NCI-H1930 (cell line): ENCODE measurements around the gene CAT.

Experiments used
- DNase-seq, 2 experiments: peaks; one replicate each; lab custom pipeline; 2025; lab: John Stamatoyannopoulos, UW

The CAT gene

GRCh38 chr11:34459507-34460162 lies 20.9 kb downstream of the CAT start:
- no peak for DNase-seq

DNA sequence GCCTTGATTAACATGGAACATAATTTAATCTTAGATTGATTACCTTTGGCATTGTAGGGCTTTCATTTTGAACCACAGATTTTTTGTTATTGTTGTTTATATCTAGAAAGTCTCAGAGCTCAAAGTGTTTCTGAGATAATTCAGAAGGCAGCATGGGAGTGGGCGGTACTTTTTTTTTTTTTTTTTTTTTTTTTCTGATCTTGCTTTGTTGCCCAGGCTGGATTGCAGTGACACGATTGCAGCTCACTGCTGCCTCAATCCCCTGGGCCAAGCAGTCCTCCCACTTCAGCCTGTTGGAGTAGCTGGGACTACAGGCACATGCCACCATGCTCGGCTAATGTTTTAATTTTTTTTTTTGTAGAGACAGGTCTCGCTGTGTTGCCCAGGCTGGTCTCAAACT lies 21.5 kb downstream of the CAT start:
- DNase-seq = no peak

DNA sequence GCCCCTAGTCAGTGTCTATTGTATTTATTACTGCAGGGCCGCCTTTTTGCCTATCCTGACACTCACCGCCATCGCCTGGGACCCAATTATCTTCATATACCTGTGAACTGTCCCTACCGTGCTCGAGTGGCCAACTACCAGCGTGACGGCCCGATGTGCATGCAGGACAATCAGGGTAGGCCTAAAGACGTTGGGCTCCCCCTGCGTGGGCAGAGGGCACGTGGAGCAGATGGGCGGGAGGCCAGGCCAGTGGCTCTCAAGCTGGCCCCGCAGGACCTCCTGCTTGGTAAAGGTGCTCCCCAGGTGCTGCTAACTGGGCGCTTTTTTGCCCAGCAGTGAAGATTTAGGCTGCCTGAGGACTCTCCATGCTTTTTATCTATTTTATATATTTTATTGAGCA lies 22.5 kb downstream of the CAT start:
- no peak for DNase-seq

DNA sequence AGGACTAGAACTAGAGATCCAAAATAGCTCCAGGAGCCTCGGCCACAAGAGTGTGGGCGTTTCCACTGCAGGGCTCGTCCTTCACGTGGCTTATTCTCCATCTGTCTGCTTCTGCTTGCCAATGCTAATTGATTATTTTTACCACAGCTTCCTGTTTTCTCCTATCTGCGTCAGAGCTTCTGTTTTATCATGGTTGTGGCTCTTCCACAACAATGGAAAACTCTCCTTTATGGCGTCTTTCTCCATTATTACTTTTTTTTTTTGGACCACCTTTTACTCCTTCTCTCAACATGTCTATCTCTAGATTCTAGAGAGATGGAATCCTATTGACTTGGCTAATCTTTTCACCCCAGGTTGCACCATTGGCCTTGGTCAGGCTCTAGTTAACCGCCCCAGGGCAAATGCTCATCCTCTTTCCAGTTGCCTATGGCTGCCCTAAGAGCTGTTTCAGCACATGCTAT lies 25.9 kb downstream of the CAT start:
- DNase-seq = no peak

DNA sequence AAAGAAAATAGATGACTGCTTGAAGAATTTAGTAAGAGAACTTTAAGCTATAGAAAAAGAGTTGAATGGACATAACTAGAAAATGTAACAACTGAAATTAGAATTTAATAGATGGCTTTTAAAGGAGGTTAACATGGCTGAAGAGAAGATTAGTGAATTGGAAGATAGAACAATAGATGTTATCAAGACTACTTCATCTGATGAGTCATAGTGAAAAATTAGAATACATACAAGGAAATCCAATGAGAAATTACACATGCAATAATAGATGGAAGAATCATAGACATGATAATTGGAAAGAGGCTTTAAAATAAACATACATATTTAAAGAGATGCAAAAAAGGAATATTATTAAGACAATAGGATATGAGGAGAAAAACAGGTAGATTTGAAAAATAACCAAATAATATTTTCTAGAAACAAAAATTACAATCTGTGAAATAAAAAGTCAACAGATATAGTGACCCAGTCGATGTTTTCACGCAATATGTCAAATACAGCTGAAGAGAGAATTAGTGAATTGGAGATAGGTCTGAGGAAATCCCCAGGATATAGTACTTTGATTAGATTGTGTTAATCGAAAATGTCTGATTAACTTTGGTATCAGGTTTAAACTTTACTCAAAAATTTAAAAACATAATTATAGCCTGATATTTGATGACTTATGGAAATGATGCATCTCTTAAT lies 28.2 kb downstream of the CAT start:
- DNase-seq = no peak

- DNase-seq = no peak
These were observed 29.6 kb downstream of the CAT start for GRCh38 chr11:34468209-34468841.

DNA sequence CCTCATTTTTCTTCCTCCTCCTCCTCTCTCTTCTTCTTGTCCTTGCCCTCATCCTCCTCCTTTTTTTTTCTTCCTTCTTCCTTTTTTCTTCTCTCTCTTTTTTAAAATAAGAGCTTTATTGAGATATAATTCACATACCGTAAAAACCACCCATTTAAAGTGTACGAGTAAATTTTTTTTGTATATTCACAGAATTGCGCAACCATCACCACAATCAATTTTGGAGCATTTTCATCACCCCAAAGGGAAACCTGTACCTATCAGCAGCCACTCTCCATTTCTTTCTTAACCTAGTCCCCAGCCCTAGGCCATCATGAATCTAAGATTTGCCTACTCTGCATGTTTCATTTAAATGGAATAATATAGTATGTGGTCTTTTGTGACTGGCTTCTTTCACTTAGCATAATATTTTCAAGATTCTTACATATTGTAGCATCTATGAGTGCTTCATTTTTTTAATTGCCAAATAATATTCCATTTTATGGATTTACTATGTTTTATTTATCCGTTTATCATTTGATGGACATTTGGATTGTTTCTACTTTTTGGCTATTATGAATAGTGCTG lies 35.0 kb downstream of the CAT start:
- DNase-seq = no peak

- DNase-seq = no peak
These were observed 36.9 kb downstream of the CAT start for GRCh38 chr11:34475656-34476055.

DNA sequence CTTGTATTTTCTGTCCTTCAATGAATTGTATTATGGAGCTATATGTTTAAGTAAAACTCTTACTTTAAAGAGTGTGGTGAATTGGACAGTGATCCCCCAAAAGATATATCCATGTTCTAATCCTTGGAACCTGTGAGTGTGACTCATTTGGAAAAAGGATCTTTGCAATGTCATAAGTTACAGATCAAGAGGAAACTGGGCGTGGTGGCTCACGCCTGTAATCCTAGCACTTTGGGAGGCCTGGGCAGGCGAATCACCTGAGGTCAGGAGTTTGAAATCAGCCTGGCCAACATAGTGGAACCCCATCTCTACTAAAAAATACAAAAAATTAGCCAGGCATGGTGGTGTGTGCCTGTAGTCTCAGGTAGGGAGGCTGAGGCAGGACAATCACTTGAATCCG lies 38.1 kb downstream of the CAT start:
- DNase-seq = no peak

GRCh38 chr11:34478845-34479663 lies 40.3 kb downstream of the CAT start:
- DNase-seq = no peak

GRCh38 chr11:34480314-34480713 lies 41.6 kb downstream of the CAT start:
- no peak for DNase-seq

DNA sequence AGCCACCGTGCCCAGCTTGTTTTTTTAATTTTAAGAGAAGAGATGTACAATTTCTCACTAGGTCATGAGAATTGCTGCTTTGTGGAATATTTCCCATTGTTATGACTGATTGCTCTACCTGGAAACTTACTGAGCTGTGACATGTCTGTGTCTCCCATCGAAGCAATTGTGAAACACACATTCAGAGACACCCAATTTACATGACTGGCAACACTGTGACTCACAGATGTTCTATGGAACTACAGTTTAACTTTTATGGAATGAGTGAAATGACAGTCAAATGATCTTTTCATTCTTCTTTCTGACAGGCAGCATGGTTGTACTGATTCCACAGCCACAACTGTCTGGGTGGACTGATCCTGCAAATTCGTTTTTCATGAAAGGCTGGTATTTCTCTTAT lies 42.6 kb downstream of the CAT start:
- DNase-seq = no peak

GRCh38 chr11:34483106-34483874 lies 44.6 kb downstream of the CAT start:
- DNase-seq = no peak

DNA sequence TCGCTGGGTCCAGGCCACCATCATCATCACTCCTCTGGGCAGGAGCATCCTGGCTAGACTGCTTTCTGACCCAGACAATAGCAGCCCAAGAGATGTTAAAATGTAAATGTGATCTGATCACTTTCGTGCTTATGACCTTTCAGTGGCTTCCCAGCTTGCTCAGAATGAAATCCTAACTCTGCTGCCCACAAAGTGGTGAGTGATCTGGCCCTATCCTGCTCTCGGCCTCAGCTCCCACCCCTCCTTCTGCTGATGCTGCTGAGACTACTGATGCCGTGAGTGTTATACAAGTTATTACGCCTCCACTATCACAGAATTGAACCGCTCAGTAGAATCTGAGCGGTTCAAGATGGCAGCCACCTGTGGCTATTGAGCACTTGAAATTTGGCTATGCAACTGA lies 48.7 kb downstream of the CAT start:
- no peak for DNase-seq

DNA sequence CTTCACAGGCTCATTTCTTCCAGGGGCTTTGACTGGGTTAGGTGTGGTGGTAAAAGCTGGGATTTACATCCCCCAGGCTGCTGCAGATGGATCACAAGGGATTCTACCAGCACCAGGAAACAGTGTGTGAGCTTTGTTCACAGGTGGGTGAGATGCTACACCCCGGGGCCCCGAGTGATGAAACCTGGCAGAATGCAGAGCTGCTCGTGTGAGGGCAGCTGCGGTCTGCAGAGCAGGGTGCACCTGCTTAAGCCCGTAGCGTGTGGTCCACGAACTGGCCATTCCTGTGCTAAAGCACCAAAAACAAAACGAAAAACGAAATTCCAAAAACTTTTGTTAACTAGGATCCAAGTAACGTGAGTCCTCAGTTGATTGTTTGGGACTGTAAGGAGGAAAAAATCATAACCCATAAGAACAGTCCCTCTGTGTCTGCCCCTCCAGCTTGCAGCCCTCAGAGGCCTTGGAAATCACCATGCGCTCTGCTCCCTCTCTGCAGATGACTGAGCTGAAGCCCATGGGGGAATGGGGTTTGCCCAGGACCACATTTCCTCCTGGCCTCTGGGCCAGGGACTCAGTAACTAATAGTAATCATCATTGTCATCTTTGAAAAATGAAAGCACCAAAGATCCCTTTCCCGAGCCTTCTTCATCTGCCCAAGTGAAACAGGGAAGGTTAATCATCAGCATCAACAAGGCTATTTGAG lies 50.3 kb downstream of the CAT start:
- DNase-seq = no peak

DNA sequence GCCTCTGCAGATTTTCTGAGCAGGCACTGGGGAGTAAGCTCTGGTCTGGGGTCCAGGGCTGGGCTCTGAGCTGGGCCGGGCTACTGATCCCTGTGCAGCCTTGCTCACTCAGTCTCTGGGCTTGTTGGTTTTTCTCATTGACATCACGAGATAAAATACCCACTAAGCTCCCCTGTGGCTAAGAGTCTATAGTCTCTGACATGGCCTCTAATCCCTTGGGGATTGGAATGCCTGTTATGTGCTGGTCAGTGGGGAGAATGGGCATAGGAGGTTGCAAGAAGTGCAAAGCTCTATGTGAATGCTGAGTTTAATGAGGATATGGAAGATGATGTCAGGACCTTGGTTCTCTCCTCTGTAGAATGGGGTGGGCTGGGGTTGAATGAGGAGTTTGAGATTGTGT lies 51.6 kb downstream of the CAT start:
- no peak for DNase-seq

DNA sequence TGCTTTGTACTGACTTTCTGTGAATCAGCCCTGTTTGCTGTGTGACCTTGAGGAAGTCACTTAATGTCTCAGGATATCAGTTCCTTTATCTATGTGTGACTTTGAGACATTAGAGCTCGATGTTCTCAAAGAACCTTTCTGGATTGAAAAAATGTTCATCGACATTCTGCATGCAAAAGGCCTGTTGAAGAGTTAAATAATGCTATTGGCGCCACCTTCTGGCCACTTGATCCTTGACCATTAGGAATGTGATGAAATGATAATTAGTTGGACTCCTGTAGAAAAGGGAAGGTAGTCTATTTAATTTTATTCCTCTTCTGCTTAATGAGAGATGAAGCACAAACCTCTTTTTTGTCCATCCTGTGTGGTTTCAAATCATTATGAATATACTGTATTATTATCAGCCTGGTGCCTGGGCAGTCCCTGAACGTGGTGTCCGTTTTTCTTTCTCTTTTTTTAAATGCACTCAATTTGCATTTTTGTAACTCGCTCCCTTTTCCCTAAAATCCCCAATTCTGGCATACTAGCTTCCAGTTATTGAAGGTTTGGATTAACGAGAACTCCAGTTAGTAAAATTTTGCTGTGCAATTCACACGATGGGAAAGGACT lies 54.2 kb downstream of the CAT start:
- DNase-seq = peak; percentile 27 to 69

DNA sequence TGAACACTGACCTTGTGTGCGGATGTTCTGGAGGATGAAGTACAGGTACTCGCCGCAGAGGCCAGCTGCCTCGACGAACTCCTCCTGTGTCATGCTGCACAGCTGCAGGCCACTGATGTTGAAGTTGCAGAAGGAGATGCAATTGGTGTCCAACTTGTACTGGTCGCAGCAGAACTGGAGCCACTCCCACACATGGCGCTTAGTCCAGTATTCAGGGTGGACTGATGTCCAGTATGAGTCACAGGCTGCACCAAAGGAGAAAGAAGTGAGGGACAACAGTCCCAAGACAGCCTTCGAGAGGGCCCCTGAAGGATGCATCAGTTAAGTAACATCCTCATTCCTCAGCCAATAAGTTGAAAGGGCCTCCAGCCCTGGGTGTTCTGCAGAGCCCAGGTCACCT lies 54.7 kb downstream of the CAT start:
- no peak for DNase-seq

DNA sequence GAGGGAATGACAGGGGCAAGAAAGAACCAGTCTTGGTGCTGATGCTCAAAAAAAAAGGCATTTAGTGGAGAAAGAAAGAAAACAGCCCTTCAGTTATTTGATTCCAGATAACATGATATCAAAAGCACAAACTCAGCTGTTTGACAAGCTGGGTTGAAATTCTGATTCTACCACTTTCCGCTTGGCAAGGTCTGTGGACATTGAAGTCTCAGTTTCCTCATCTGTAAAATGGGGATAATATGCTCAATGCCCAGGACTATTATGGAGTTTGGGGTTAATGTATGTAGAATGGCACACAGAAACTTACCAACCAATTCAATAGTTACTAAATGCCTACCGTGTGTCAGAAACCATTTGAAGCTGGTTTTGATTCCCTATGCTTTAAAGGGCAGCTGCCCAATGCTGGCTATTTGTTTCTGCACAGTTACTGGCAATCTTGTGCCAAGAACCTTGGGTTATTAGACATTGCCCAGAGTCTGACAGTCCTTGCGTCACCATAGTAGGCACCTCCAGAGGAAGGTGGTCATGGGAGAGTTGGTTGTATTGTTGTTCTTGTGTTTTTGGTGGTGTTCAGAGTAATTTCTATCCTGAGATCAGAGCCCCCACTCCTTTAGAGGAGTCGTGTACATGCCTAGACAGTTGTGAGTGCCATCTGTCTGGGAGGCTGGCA lies 55.3 kb downstream of the CAT start:
- no peak for DNase-seq

- no peak for DNase-seq
These were observed 56.5 kb downstream of the CAT start for GRCh38 chr11:34495239-34495723.
